Vagina (tissue), 2 donors: ENCODE results near the gene ELOVL6. TPM values are rescaled to one million over a fixed set of nuclear protein-coding genes. Genes with fewer than 3 reads are reported as not detected.

ENCODE experiments used
- DNase-seq, 2 donors: peaks; one replicate each; pipeline ENCODE4 v3.0.0-alpha.2; 2017; ENCODE audit errors: extremely low spot score in 2 of 2
- H3K27ac ChIP-seq: fragments of 200-600 bp; sonication (generic); one replicate; pipeline ENCODE4 v1.5.1; 2019
- H3K27me3 ChIP-seq: fragments of 200-600 bp; sonication (generic); one replicate; pipeline ENCODE4 v1.5.1; 2019
- H3K36me3 ChIP-seq, 2 donors: fragments of 200-600 bp; sonication (generic); one replicate each; pipeline ENCODE4 v1.5.1; 2017 to 2019
- H3K4me1 ChIP-seq: fragments of 200-600 bp; sonication (generic); one replicate; pipeline ENCODE4 v1.5.1; 2019
- H3K4me3 ChIP-seq, 2 donors: fragments of 200-600 bp; sonication (generic); 1 replicate in 1 of 2; 2 replicates in 1 of 2; pipeline ENCODE4 v1.5.1; 2016 to 2019
- H3K9me3 ChIP-seq: fragments of 200-600 bp; sonication (generic); one replicate; pipeline ENCODE4 v1.5.1; 2019
- POLR2A ChIP-seq, 2 donors: fragments of 450-650 bp; IDR thresholded peaks; one replicate each; pipeline ENCODE4 v1.6.1; 2017; ENCODE audit warnings: antibody characterized with exemption in 2 of 2, mild to moderate bottlenecking in 2 of 2, moderate library complexity in 2 of 2
- POLR2AphosphoS5 ChIP-seq, 2 donors: sonication (generic); formaldehyde crosslinking; IDR thresholded peaks; one replicate each; pipeline ENCODE4 v1.9.0; 2017; ENCODE audit warnings: antibody characterized with exemption in 2 of 2, mild to moderate bottlenecking in 2 of 2, low read depth in 1 of 2; ENCODE audit not compliant: insufficient read depth in 1 of 2
- intact Hi-C: fragments of 100-400 bp; cut with DNase I; formaldehyde crosslinking; loops from one replicate; pipeline ENCODE4 v1.15.1; 2023
- total RNA-seq: library from RNA; depleted of rRNA; stranded (reverse); fragments of >200 nt; gene quantifications from one replicate; pipeline ENCODE4 v1.2.3, GENCODE V29; 2016
- TF ChIP-seq, protein P1 (sequence below), 3 experiments: fragments of 450-650 bp in 2 of 3; fragments of 200-600 bp in 1 of 3; sonication (generic) in 1 of 3; IDR thresholded peaks; one replicate each; pipeline ENCODE4 v1.5.1; 2017 to 2019; ENCODE audit warnings: antibody characterized with exemption in 3 of 3, mild to moderate bottlenecking in 2 of 3, moderate library complexity in 2 of 3

The ELOVL6 gene
- total RNA-seq, 1 donor from 2014 or later: 9.1 TPM

DNA sequence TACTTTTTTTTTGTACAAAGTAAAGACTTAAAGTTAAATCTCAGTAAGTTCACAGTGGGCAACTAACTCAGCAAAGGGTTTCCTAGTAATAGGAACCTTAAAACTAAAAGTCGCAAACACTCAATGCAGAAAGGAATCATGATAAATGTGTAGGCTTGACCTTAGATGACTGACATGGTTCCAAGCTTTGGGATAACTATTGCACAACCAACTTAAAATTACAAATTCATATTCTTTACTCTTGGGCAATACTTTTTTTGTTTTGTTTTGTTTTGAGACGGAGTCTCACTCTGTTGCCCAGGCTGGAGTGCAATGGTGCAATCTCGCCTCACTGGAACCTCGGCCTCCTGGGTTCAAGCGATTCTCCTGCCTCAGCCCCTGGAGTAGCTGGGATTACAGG, 8.2 kb downstream of the ELOVL6 start:
- H3K9me3 ChIP-seq: no peaks in the 10 kb centered on the region
- H3K27me3 ChIP-seq: no peaks in the 10 kb centered on the region
- H3K36me3 ChIP-seq: no peaks in the 10 kb centered on the region
- DNase-seq: no peak
- H3K4me1 ChIP-seq: peaks cover 2% of the 10 kb centered on the region
- no peak overlapping the region for H3K27ac ChIP-seq
- intact Hi-C loops: no loop called here
- no peak overlapping the region for H3K4me3 ChIP-seq
- no peak for TF ChIP-seq POLR2A (IDR thresholded peaks at IDR 0.05)
- TF ChIP-seq, protein P1, sequence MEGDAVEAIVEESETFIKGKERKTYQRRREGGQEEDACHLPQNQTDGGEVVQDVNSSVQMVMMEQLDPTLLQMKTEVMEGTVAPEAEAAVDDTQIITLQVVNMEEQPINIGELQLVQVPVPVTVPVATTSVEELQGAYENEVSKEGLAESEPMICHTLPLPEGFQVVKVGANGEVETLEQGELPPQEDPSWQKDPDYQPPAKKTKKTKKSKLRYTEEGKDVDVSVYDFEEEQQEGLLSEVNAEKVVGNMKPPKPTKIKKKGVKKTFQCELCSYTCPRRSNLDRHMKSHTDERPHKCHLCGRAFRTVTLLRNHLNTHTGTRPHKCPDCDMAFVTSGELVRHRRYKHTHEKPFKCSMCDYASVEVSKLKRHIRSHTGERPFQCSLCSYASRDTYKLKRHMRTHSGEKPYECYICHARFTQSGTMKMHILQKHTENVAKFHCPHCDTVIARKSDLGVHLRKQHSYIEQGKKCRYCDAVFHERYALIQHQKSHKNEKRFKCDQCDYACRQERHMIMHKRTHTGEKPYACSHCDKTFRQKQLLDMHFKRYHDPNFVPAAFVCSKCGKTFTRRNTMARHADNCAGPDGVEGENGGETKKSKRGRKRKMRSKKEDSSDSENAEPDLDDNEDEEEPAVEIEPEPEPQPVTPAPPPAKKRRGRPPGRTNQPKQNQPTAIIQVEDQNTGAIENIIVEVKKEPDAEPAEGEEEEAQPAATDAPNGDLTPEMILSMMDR (IDR thresholded peaks at IDR 0.05): no peak
- TF ChIP-seq POLR2AphosphoS5 (IDR thresholded peaks at IDR 0.05; ENCODE audit: insufficient read depth in 1 of 2, low read depth in 1 of 2): no peak

DNA sequence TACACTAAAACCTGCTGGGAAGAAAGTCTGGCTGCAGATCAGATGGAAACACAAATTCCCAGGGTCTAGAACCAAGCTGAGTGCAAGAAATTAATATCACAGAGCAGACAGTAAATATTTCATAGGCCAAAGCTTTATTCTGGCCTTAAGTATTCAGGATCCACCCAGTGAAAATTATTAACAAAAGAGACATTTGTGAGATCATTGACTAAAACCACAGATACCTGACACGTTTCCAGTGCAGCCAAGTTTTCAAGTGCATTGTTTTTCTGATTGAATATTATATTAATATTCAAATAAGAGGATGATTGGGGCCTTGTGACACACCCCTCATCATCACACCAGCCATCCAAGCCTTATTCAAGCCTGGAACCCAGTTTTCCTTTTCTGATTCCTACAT, 10.3 kb downstream of the ELOVL6 start:
- H3K4me1 ChIP-seq: no peaks in the 10 kb centered on the region
- no peaks in the 10 kb centered on the region for H3K9me3 ChIP-seq
- no peak overlapping the region for H3K4me3 ChIP-seq
- DNase-seq: no peak
- intact Hi-C loops: no loop called here
- no peaks in the 10 kb centered on the region for H3K27me3 ChIP-seq
- TF ChIP-seq POLR2A (IDR thresholded peaks at IDR 0.05) (no peak), POLR2AphosphoS5 (IDR thresholded peaks at IDR 0.05; ENCODE audit: insufficient read depth in 1 of 2, low read depth in 1 of 2) (no peak)
- TF ChIP-seq, protein P1 (IDR thresholded peaks at IDR 0.05): no peak
- no peaks in the 10 kb centered on the region for H3K36me3 ChIP-seq
- H3K27ac ChIP-seq: no peak overlapping the region

DNA sequence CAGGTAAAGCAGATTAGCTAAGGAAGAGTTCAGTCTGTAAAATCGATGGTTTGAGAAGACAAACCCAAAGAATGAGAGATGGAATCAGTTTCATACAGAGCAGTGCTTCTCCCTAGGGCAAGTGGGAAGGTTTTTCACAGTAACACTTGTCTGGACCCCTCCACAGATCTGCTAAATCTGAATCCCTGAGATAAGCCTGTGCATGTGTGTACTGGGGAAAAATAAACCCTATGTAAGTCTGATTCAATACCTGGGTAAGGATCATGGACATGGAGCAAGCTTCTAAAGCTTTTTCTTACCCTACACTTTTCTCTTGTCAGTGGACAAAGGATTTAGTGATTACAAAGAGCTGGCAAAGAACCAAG, 13.6 kb downstream of the ELOVL6 start:
- intact Hi-C loops: no loop called here
- no peak for DNase-seq
- H3K27ac ChIP-seq: no peak overlapping the region
- H3K36me3 ChIP-seq: no peaks in the 10 kb centered on the region
- H3K4me1 ChIP-seq: no peaks in the 10 kb centered on the region
- H3K27me3 ChIP-seq: no peaks in the 10 kb centered on the region
- TF ChIP-seq, protein P1 (IDR thresholded peaks at IDR 0.05): no peak
- no peak for TF ChIP-seq POLR2AphosphoS5 (IDR thresholded peaks at IDR 0.05; ENCODE audit: insufficient read depth in 1 of 2, low read depth in 1 of 2)
- TF ChIP-seq POLR2A (IDR thresholded peaks at IDR 0.05): no peak
- no peak overlapping the region for H3K4me3 ChIP-seq
- H3K9me3 ChIP-seq: no peaks in the 10 kb centered on the region

DNA sequence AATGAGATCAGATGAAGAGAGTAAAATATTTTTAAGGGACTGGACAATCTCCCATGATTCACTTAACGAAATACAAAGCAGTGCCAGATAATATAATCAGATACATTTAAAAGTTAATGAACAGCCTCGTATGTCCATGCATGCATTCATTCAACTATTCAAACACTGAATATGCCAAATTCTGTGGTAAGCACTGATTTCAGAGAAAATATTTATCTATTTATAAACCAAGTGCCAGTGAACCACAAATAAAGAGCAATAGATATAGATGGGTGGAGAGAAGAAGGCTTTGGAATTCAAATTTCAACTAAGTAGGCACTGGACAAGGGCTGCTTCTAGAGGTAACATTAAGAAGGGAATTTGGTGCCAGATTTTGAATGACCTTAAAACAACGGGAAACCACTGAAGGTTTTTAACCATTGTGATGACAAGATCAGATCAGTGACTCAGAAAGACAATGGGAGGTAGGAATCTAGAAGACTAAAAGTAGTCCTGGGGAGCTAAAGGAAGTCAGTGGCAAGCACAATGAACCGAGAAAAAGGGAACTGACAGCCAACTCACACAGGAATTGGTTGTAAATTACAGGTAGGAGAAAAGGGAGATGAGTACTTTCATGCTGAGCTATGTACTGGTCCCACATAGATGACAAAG, 14.2 kb downstream of the ELOVL6 start:
- intact Hi-C loops: no loop called here
- H3K4me1 ChIP-seq: no peaks in the 10 kb centered on the region

DNA sequence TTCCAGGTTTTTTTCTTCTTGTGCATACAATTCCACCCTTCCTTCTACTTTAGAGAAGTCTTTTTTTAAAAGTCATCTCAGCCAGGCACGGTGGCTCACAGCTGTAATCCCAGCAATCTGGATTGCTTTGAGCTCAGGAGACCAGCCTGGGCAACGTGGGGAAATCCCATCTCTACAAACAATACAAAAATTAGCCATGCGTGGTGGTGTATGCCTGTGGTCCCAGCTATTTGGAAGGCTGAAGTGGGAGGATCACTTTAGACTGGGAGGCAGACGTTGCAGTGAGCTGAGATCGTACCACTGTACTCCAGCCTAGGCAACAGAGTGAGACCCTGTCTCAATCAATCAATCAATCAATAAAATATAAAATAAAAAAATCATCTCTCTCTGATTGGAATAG, 14.8 kb downstream of the ELOVL6 start:
- Histone ChIP-seq H3K27ac (no peak overlapping the region), H3K4me3 (no peak overlapping the region), H3K27me3 (no peaks in the 10 kb centered on the region), H3K9me3 (no peaks in the 10 kb centered on the region), H3K4me1 (no peaks in the 10 kb centered on the region), H3K36me3 (no peaks in the 10 kb centered on the region)
- no peak for DNase-seq
- intact Hi-C loops: no loop called here
- TF ChIP-seq POLR2AphosphoS5 (IDR thresholded peaks at IDR 0.05; ENCODE audit: insufficient read depth in 1 of 2, low read depth in 1 of 2): no peak
- TF ChIP-seq, protein P1 (IDR thresholded peaks at IDR 0.05): no peak
- TF ChIP-seq POLR2A (IDR thresholded peaks at IDR 0.05): no peak

More for the DNA sequence above, 14.2 kb downstream of the ELOVL6 start:
- DNase-seq: no peak
- Histone ChIP-seq H3K27ac (no peak overlapping the region), H3K27me3 (no peaks in the 10 kb centered on the region), H3K36me3 (no peaks in the 10 kb centered on the region), H3K4me3 (no peak overlapping the region), H3K9me3 (no peaks in the 10 kb centered on the region)
- TF ChIP-seq POLR2AphosphoS5 (IDR thresholded peaks at IDR 0.05; ENCODE audit: insufficient read depth in 1 of 2, low read depth in 1 of 2) (no peak), POLR2A (IDR thresholded peaks at IDR 0.05) (no peak)
- TF ChIP-seq, protein P1 (IDR thresholded peaks at IDR 0.05): no peak
